Fibroblast of the aortic adventitia (primary cell): Measurements from ENCODE around the gene IL1RAPL2. TPM values are rescaled to one million over a fixed set of nuclear protein-coding genes. Genes with fewer than 3 reads are reported as not detected.

Experiments used
- DNase-seq: peaks from one replicate; pipeline ENCODE4 v3.0.0-alpha.2; 2010; ENCODE audit warnings: low read depth
- H3K4me3 ChIP-seq: 2 replicates; pipeline ENCODE4 v1.5.1; 2011; ENCODE audit warnings: low read depth, mild to moderate bottlenecking, control low read depth, low read length, moderate library complexity
- total RNA-seq: library from RNA; depleted of rRNA; stranded (reverse); fragments of >200 nt; gene quantifications from 2 replicates; pipeline ENCODE4 v1.2.3, GENCODE V29; 2012; ENCODE audit warnings: low replicate concordance
- TF ChIP-seq, protein P1 (sequence below): IDR thresholded peaks from 2 replicates; pipeline ENCODE4 v1.5.1; 2011; ENCODE audit warnings: mild to moderate bottlenecking, low read length, control low read depth, inconsistent platforms; ENCODE audit not compliant: insufficient read depth

Gene IL1RAPL2
- total RNA-seq, 1 donor = 0.27 TPM

DNA sequence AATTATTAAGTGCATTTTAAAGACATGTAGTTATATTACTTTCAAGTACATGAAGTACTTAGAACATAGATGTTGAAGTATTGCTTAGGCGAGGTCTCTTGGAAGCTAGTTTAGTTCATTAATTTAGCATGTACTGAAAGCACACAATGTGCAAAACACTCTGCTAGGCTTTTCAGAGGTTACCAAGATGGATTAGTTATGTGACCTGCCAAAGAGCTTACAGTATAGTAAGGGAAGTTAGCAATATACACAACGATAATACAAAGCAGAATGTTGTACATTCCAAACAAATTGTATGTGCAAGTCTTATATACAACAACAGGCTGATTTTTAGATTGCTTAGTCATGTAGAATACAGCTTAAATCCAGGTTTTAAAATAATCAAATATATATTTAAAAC, 1137.9 kb downstream of the IL1RAPL2 start:
- TF ChIP-seq, protein P1, sequence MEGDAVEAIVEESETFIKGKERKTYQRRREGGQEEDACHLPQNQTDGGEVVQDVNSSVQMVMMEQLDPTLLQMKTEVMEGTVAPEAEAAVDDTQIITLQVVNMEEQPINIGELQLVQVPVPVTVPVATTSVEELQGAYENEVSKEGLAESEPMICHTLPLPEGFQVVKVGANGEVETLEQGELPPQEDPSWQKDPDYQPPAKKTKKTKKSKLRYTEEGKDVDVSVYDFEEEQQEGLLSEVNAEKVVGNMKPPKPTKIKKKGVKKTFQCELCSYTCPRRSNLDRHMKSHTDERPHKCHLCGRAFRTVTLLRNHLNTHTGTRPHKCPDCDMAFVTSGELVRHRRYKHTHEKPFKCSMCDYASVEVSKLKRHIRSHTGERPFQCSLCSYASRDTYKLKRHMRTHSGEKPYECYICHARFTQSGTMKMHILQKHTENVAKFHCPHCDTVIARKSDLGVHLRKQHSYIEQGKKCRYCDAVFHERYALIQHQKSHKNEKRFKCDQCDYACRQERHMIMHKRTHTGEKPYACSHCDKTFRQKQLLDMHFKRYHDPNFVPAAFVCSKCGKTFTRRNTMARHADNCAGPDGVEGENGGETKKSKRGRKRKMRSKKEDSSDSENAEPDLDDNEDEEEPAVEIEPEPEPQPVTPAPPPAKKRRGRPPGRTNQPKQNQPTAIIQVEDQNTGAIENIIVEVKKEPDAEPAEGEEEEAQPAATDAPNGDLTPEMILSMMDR = no peak
- no peak overlapping the region for H3K4me3 ChIP-seq
- no peak for DNase-seq

DNA sequence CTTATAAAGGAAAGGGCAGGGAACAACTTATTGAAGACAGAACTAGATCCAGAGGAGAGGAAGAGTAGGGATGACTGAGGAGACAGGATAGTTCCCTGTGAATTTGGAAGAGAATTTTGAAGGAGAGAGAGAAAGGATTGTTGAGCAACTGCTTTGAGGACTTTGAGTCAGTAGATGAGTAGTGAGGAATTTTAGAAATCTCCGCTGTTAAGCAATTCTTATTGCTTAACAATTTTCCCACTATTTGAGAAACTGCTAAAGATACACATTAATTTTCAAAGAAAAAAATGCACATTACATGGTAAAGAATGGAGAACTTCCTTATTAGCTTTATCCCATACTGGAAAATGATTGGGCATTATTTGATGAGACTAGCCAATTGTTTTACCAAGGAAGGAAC, 1140.0 kb downstream of the IL1RAPL2 start:
- peak; percentile 3 for DNase-seq
- H3K4me3 ChIP-seq = no peak overlapping the region
- TF ChIP-seq, protein P1 = no peak

DNA sequence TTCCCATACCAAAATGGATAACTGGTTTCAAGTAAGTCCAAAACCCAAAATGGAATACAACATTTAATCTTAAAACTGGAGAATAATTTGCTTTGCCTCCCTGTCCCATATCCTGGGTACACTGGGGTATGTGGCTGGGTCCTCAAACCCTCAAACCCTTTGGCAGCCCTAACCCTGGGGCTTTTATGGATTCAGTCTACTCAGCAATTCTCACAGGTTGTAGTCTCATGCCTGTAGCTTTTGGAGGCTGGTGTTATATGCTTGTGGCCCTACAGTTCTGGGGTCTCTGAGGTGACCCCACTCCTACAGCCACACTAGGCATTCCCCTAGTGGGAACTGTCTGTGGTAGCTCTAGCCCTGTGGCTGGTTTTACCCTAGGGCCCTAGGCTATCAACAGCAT, 1145.8 kb downstream of the IL1RAPL2 start:
- no peak for DNase-seq
- H3K4me3 ChIP-seq = no peak overlapping the region
- TF ChIP-seq, protein P1 = no peak

DNA sequence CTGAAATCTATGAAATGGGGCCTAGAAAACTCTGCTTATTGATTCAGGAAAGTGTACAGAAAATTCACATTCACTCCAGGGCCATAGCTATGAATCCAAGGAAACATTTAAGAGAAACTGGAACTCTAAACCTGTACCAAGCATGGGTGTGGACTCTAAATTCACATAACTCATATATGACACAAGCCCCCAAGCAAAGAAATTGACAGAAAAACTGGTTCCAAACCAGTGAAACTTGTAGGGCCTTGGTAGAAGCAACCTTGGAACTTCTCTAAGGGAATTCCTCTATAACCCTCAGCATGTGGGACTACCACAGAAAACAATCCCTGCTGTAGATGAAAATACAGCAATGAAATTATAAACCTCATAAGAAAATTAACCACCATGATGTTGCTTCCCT, 1149.7 kb downstream of the IL1RAPL2 start:
- H3K4me3 ChIP-seq = no peak overlapping the region
- TF ChIP-seq, protein P1 = no peak
- DNase-seq = no peak

DNA sequence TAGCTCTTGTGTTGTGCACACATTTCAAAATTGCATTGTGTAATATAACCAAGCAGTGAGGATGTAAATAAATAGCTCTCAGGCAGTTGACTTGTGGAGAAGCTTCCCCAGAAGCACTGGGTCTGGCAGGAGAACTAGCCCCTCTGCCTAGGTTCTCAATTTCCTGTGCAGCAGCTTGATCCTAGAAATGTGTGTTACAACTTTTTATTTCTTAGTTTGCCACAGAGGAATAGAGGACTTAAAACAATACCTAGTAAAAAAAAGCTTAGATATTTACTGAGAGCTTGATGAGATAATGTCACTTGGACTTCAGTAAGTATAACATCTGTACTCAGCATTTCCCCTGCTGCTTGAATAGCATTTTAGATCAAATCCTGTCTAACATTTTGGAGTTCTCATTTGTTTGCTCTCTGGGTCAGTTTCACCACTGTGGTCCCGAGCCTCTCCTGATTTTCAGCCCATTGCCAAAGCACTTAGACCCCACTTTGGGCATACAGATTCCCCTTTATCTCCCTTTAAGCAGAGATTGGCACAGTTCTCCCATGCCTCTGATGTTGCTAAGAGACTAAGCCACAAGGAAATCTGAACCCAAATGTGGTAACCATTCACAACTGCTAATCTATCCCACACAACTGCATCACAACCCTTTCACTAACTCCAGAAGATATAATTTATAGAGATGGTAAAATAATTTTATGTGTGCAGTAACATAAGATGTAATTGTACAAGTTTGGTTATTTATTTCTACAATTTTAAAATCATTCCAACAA, 1158.2 kb downstream of the IL1RAPL2 start:
- no peak for DNase-seq
- TF ChIP-seq, protein P1 = no peak
- no peak overlapping the region for H3K4me3 ChIP-seq

DNA sequence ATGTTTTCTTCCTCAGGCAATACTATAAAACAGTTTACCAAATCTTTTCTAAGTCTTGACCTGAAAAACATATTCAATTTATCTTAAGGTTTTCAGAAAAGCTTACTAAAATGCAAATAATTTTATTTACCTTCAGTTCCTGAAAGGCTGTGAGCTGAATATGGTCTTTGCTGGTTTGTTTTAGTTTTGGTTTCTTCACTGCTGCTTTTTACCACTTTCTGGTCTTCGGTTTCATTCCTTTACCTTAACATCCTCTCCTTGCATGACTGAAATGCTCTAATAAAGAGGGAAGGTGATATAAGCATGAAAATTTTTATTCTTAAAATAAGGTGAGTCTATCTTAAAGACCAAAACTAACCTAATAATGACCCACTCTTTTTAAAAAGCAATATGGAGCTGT, 1159.2 kb downstream of the IL1RAPL2 start:
- TF ChIP-seq, protein P1 = no peak
- H3K4me3 ChIP-seq = no peak overlapping the region

DNA sequence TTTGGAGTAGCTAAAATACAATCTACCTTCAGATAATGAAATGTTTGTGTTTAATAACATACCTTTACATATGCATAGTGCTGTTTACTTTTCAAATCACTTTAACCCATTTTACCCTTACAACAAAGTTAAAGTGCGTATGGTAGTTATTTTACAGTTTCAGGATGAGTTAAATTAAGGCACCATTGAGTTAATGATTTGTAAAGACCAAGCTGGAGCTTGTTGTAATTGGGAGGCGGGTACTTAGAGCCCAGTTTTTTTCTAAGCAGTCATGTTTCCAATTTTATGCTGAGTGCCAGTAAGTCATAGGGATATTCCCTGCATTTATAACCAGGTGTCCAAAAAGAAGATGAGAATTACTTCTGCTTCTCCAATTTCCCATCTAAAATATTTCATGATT, 1172.2 kb downstream of the IL1RAPL2 start:
- no peak overlapping the region for H3K4me3 ChIP-seq
- no peak for DNase-seq
- TF ChIP-seq, protein P1 = no peak

More for the DNA sequence above, 1159.2 kb downstream of the IL1RAPL2 start:
- DNase-seq = no peak
